Measurements from ENCODE around the gene ARHGEF19.
A peak's percentile ranks its signal among the peaks of the same experiment; 100 is the strongest.
"Not testable (repeated sequence)": the region's sequence is repeated elsewhere in the genome, so short reads cannot be mapped to it uniquely, and the experiment has no call there.

ARHGEF19 gene

DNA sequence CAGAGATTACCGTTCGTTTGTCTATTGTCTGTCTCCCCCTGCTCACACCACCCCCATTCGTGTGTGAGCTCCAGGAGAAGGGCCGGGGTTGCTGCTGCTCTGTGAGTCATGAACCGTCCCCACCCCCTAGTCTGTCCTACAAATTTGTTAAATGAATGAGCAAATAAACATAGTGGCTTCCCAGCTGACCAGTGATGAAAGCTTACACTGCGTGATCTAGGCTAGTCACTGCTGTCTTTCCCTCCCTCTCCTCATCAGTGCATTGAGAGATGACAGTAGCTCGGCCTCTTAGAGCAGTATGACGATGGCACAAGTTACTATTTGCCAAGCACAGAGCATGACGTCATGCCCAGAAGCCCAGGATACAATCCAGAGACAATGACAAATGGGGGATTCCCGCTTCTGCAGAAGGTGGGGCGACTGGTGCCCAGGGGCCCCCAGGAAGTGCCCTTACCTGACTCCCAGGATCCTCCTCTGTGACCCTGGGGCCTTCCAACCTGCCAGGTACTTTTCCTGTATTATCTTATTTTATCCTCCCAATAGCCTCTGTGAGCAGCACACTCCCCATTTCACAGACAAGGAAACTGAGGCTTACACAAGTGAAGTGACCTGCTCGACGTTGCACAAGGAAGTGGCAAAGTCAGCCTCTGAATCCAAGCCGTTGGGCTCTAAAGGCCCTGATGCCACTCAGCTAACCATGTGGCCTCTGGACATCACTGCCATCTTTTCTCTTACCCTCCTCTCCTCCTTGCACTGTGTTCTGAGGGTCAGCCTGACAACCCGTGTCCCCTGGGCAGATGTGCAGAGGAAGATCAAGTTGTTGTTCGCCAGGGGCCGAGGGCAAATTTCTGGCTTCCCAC is 48.0 kb downstream of the ARHGEF19 start:
- DNase-seq (ENCODE audit: low spot score) = no peak

DNA sequence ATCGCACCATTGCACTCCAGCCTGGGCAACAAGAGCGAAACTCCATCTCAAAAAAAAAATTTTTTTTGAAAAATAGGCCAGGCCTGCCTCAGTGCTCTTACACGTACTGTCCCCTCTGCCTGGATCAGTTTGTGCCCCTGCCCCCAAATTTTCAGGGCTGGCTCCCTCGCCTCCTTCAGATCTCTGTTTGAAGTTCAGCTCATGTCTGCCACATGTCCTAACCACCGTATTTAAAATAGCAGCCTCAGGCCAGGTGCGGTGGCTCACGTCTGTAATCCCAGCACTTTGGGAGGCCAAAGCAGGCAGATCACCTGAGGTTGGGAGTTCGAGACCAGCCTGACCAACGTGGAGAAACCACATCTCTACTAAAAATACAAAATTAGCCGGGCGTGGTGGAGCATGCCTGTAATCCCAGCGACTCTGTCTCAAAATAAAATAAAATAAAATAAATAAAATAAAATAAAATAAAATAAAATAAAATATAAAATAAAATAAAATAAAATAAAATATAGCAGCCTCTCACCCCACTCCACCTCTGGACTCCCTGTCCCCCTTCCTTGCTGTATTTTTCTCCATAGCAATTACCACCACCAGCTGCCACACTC is 48.7 kb downstream of the ARHGEF19 start:
- DNase-seq (ENCODE audit: low spot score) = not testable (repeated sequence)

DNA sequence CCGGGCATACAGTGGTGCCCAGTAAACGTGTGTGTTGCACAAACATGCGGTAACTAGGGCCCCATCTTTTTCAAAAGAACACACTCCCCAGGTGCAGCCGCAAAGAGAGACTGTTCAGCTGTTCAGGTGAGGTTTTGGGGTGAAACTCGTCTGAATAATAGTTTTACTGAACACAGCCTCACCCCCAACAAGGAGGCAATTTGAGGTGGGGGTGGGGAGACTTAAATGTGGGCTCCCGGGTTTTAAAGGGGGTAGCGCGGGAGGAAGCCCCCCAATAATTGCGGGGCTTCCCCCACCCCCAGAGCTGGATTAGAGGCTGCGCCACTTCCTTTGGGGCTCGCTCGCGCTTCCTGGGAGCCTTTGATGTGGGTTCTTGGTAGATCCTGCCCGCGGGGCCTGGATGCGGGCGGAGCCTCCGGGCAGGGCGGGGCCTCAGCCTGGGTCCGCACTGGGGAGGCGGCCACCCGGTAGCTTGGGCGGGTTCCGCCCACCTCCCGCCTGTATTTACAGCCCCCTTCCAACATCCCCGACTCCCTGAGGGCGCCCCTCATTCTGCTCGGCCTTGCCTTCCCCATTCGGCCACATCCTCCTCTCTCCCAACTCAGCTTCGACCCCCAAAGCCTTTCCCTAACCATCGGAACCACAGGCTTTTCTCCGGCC is 50.2 kb downstream of the ARHGEF19 start:
- DNase-seq (ENCODE audit: low spot score) = no peak

DNA sequence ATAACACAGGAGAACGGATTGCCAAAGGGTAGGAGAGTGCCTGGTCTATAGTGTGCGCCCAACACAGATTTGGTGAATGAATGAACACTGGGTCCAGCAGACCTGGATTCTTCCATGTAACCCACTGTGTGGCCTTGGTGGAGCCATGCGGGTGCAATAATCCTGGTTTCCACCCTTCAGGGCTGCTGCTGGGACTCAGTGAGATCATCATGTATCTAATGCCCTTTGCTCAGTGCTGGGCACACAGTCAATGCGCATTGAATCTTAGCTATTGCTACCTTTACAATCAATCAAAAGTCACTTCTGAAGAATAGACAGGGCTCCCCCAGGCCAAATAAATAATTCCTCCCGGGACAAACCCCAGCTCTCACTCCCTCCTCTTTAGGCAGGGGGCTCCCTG is 50.7 kb downstream of the ARHGEF19 start:
- DNase-seq (ENCODE audit: low spot score) = no peak

DNA sequence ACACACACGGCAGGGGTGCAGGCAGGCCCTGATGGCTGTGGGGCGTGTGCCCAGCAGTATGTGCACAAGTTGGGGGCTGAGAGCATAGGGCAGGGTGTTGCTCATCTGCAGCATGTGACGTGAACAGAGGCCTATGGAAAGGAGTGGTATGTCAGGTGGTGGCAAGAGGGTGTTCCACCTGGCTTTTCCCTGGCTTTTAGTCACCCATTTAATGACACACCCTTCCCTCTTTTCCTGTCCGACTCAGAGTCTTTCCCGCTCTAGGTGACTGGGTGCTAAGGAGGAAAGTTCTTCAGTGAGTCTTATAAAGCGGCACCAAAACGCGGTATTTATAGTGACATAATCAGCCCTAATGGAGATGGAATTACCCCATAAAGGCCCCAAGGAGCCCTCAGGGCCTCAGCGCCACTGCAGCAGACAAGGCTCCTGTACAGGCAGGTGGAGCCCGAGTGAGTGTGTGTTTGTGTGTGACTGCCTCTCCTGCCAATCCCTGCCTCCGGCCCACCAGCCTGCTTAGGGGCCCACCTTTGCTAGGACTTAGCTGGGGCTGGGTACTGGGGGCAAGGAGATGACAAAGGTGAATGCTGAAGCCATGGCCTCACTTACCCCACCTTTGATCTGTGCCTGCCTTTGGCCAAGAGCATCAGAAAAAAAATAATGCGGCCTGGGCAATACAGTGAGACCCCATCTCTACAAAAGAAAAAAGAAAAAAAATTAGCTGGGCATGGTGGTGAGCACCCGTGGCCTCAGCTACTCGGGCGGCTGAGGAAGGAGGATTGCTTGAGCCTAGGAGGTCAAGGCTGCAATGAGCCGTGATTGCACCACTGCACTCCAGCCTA is 53.2 kb downstream of the ARHGEF19 start:
- no peak for DNase-seq (ENCODE audit: low spot score)

DNA sequence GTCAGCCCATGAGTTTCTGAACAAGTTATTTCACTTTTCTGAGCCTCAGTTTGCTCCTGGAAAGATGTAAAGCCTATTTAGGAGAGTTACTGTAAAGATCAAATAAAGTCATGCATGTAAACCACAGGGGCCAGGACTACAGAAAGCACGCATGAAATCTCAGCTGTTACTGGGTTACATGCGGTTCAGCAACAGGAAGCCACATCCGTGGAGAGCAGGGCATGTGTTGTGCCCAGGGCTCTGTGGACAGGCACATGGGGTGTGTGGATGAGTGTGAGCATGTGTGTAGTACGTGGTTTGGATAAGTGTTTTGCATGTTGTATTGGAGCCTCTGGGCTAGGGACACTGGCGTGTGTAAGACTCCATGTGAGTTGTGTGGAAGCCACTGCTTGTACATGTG is 54.4 kb downstream of the ARHGEF19 start:
- no peak for DNase-seq (ENCODE audit: low spot score)

DNA sequence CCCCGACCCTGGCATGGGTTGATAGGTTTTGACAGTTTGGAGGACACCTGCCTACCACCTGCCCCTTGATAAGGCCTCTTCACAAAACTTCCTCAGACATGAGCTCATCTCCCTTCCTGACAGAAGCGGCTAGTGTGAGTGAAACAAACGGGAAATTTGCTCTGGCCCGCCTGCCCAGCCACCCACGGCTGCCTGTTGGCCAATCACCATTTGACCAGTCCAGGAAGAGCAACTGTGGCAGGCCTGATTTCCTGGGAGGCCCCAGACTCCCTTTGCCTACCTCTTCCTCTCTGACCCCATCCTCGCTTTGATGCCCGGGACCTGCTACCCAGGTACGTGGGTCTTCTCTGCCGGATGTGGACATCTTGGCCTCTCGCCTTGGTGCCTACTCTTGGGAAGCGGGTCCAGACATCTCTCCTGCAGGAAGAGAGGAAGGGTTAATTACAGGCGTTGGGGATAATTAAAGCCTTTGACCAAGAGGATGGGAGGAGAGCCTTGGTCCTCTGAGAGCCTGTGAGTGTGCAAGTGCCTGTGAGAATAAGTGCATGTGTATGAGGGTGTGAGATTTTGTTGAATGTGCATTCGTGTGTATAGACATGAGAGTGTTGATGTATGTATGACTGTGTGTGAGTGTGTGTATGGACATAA is 55.5 kb downstream of the ARHGEF19 start:
- DNase-seq (ENCODE audit: low spot score) = peak; percentile 52

DNA sequence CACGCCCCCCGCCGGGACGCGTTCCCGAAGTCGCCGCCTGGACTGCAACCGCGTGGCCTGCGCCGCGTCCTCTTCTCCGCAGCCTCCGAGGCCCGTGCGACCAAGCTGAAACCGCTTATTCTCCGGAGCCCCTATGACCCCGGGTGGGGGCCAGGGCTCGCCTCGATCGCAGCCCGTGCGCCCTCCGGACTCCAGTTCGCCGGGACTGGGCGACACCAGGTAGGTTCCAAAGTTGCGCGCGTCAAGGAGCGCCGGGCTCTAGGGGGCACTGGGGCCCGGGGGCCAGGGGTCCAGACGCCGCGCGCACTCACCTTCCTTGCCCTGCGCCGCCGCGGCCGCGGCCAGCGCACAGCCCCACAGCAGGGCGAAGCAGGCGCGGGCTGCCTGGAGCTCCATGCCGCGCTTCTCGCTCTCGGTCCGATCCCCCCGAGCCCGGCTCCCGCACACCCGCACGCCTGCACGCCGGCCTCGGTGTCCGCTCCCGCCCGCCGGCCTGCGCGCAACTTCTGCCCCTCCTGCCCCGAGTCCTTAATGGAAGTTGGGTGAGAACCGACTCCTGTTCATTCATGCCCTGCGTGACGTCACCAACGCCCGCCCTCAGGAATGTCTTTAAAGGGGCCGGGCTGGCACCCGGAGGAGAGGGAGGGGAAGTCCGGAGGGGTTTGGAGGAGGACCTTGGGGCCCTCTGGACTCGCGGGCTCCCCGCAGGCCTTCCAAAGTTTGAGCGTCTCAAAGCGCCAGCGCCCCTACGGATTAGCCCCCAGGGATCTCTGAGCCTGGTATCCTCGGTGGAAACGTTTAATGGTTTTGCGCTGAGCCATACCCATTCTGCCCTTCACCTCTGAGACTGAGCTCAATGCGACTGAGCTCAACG is 56.7 kb downstream of the ARHGEF19 start, which contains the start of gene EPHA2:
TSS of gene EPHA2 (minus strand) at position 533 of the 874 bp plus-strand sequence. CDS start at position 396, 137 bp downstream.
- peak; percentile 82 for DNase-seq (ENCODE audit: low spot score)

DNA sequence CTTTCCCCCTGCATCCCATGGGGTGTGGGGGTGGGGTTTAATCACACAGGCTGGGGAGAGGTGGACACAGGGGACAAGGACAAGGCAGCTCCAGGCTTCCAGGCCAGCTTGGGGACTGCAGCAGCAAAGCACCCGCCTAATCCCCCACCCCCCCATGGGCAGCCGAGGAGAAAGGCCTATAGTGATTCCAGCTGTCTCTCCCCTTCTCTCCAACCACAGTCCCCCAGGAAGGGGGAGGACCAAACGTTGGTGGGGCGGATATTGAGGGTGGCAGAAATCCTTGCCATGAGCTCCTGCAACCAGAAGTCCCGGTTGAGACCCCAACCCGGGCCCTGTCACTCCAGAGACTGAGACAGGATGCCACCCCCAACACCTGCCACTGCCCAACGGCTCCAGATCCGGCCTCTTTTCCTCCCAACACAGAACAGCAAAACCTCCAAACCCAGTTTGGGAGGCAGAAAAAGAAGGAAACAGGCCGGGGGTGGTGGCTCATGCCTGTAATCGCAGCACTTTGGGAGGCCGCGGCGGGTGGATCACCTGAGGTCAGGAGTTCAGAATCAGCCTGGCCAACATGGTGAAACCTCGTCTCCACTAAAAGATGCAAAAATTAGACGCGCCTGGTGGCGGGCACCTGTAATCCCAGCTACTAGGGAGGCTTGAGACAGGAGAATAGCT is 58.3 kb downstream of the ARHGEF19 start:
- no peak for DNase-seq (ENCODE audit: low spot score)

DNA sequence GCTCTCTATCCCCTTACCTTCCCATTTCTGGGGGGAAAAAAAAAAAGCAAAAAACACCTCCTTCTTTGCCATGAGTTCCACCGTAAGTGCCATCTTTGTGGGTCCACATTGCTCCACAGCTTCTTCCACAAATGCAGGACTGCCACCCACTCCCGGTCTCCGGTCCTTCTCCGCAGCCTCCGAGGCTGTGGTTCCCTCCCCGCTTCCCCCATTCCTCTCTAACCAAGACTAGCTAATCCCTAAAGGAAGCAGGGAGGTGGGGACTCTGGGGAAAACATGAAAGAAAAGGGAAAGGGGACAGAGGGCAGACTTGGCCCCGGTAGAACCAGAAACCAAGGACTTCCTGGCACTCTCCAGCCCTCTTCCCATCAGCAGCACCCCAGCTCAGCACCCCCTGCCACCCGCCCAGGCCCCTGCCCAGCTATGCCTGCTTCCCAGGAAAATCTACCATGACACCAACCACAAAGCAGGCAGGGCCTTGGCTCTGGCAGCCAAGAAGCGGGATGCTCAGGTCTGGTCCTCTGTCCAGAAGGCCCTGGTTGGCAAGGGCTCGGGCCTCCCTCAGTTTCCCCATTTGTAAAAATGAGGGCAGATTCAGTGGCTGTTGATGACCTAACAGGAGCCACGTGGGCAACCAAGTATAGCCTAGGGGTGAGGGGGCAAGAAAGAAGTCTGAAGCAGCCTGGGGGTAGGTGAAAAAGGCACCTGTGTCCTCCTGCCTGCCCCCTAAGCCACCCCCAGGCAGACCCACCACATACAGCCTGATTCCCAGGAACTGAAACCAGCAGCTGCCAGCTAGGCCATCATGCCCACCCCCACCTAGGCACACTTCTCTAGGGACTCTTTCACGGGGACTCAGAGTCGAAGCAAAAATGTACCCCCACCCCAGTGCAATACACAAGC is 59.1 kb downstream of the ARHGEF19 start:
- no peak for DNase-seq (ENCODE audit: low spot score)

DNA sequence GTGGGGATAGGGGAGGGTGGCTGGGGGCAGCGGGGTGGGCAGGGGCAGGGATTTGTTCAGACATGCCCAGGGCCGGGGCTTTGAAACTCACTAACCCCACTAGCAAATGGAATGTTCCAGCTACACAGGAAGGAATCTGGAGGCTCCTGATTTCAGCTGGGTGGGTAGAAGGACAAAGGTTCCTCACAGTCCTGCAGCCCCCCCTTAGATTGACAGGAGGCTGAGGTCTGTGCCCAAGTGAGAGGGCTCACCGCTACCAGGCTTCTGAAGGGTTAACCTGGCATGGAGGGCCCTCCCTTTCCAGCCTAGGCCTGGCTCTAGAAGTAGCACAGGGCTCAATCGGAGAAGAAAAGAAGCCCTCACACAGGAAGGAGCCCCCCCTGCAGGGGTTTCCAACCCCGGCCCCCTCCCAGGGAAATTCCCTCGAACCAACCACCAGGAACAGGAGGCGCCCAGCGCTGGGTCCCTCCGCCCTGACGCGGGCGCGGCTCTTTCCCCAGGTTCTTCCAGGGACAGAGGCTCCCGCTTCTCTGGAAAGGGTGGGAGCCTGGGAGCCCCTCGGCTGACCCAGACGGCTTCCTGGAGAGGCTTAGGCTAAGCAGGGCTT is 59.9 kb downstream of the ARHGEF19 start:
- DNase-seq (ENCODE audit: low spot score) = no peak

DNA sequence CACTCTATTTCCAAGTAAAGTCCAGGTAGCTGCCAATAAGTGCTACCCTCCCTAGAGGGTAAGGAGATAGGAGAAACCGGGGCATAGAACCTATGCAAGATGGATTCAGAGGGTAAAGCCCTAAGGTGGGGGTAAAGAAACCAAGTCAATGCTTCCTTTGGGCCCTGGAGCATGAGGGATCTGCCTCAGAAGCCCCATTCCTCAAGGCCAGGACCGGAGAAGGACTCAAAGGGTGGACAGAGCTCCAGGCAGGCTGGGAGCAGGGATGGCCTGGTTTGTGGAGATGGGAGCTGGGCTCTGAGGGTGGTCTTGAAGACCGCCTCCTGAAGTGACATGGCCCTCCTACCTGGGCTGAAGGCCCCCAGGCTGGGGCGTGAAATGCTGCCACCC is 60.5 kb downstream of the ARHGEF19 start:
- DNase-seq (ENCODE audit: low spot score) = no peak

DNA sequence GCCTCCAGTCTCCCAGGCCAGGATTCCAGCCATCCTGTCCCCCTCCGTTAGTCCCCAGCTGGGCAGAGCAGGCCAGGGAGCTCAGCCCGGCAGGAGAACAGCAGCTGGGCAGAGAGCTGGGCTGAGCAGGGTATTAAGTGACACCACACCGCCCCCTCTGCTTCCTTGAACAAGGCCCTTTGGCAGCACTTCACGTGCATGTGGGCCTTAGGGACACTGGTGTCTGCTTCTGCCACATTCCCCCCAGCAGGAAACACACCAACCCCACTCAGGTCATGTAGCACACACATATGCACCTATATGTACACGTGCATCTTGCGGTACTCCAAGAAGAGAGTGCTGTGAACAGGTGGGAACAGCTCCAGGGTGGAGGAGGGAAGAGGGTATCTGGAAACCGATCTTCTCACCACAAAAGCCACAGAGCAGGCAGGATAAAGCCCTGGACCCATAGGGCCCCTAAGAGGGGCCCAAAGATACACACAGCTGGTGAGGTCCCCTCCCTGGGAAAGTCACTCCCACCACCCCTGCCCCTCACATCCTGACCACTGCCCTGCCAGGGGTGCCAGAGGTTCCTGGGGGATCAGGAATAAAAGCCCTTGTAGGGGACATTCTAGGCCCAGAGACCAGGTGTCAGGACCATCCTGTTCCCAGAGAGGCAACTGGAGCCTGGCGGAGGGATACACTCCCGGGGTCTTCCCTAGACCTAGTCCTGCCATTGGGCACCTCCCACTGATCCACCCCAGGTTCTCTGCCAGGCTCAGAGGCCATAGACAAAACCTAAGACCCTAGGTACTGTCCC is 61.1 kb downstream of the ARHGEF19 start:
- no peak for DNase-seq (ENCODE audit: low spot score)

DNA sequence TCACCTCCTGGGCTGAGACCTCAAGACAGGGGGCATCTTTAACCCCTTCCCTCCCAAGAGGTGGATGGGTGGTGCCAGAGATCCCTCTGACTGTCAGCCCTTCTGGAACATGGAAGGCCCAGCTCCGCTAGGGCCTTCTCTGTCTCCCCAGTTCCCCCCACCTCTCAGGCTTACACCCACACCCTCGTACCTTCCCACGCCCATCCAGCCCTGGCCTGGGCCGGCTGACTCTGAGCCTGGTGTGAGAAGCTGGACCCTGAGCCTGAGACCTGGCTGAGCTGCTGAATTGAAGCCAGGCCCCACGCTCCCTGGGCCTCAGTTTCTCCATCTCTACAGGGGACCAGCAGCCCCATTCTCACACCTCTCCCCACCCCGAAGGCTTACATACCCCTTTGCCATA is 61.9 kb downstream of the ARHGEF19 start:
- no peak for DNase-seq (ENCODE audit: low spot score)

DNA sequence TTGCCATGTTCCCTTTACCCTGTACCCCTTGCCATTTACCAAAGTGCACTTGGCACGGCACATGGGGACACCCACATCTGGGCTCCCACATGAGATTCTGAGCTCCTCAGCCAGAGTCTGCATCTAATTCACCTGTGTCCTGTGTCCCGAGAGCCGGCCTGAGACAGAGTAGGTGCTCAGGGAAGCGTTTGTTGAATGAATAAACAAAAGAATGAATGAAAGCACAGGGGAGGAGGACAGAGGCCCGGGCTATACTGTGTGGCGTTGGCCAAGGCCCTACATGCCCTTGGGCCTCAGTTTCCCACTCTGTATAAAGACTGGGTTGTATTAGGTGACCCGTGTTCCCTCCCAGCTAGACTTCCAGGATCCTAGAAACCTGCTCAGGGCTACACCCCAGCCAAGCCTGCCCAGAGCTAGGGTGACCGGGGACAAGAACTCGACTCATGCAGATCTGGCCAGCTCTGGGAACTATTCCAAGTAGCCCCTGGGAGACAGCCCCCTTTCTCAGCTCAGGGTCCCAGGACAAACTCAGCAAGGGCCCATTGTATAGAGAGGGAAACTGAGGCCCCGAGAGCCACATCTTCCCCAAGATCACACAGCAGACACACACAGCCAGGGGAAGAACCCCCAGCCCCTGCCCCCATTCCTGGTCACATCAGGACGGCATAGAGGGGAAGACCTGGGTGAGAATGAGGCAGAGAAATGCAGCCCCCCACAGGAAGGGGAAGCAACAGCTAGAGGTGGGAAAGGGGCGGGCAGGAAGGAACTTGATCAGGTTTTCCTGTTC is 62.6 kb downstream of the ARHGEF19 start:
- no peak for DNase-seq (ENCODE audit: low spot score)

DNA sequence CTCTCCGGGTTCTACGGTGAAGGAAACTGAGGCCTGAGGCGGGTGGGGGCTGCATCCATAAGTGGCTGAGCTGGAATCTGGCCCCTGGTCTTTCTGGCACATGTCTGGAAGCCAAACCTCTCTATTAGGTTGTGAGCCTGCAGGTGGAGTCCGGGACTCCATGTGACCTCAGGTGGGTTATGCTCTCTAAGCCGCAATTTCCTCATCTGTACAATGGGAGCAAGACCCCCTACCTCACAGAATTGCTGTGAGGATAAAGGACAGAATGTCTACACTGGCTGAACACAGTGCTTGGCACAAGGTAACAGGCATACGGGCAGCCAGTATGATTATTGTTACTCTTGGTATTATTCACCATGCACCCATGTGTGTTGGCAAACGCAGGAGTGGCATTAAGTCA is 63.3 kb downstream of the ARHGEF19 start:
- no peak for DNase-seq (ENCODE audit: low spot score)
